ENCODE data around the gene ACSL6. TPM values are rescaled to one million over a fixed set of nuclear protein-coding genes. Genes with fewer than 3 reads are reported as not detected.

The ACSL6 gene
- total and polyA plus RNA-seq, 10 of the 15 experiments (the other 5 are each of a cell fraction or from before 2014, with no cell fraction given) = 0.06 to 0.53 TPM; not detected in 8

GRCh38 chr5:132058646-132059042, 47.2 kb upstream of the ACSL6 start (continued):
- TF ChIP-seq PBX3 (IDR thresholded peaks at IDR 0.05; ENCODE audit: insufficient replicate concordance, low read depth, low read length) = no peak

GRCh38 chr5:132057498-132058255, 46.2 kb upstream of the ACSL6 start:
- SMC1A ChIA-PET (ENCODE audit: uncharacterized antibody, unreplicated experiment) = interaction anchor here (1.0 kb wide), 1 partner anchor 38 kb away, joined by 3 read pairs; no protein-coding TSS in a partner anchor
- in situ Hi-C loops (cut with MboI) (no loop called here), intact Hi-C loops (cut with micrococcal nuclease; ENCODE audit: unreplicated experiment) (no loop called here)
- Histone ChIP-seq H3K4me3 (no peak overlapping the region), H3K79me2 (ENCODE audit: control insufficient read depth, insufficient read depth, low read length) (no peaks in the 10 kb centered on the region), H3K9ac (ENCODE audit: control insufficient read depth, insufficient read depth, low read length) (no peak overlapping the region), H4K20me1 (ENCODE audit: control insufficient read depth, insufficient read depth) (no peaks in the 10 kb centered on the region), H3K4me1 (ENCODE audit: control insufficient read depth, insufficient read depth, low read length) (no peaks in the 10 kb centered on the region), H3K4me2 (ENCODE audit: control insufficient read depth, insufficient read depth) (no peak overlapping the region), H3K9me3 (replicated peaks; ENCODE audit: control insufficient read depth, insufficient read depth, low read length) (no peaks in the 10 kb centered on the region), H3K27ac (ENCODE audit: control insufficient read depth, insufficient read depth) (no peak overlapping the region), H3K36me3 (ENCODE audit: control insufficient read depth in 2 of 2, insufficient read depth in 2 of 2, low read length in 1 of 2) (no peaks in the 10 kb centered on the region), H2AFZ (ENCODE audit: control insufficient read depth, low read depth, low read length) (no peak overlapping the region), H3K27me3 (replicated peaks in 1 of 2; ENCODE audit: control insufficient read depth in 2 of 2, insufficient read depth in 2 of 2, low read length in 1 of 2) (peaks cover 0 to 2% of the 10 kb centered on the region in 2 experiments; a peak in 3 of 4 replicates)
- POLR2A ChIA-PET = no interaction called here
- 65% methylated on average over 12 of the region's 12 CpGs for WGBS (ENCODE audit: insufficient coverage, insufficient replicate concordance, low lambda C conversion rate, missing lambda C conversion rate)
- FAIRE-seq (no peak), ATAC-seq (no peak), DNase-seq (ENCODE audit: low read depth, low spot score) (no peak)
- RAD21 ChIA-PET (ENCODE audit: unreplicated experiment) = no interaction called here
- BruUV-seq (replicated peaks) = no TSS peak
- CTCF ChIA-PET = interaction anchor here (1.1 kb wide), 1 partner anchor 49 kb away, joined by 3 read pairs; no protein-coding TSS in a partner anchor
- no peak for TF ChIP-seq TCF7 (IDR thresholded peaks at IDR 0.05; ENCODE audit: borderline replicate concordance)
- no peak for TF ChIP-seq EP300 (IDR thresholded peaks at IDR 0.05; ENCODE audit: borderline replicate concordance in 1 of 2, control insufficient read depth in 1 of 2, low read depth in 2 of 2, low read length in 2 of 2)
- TF ChIP-seq EZH2 (IDR thresholded peaks at IDR 0.05; ENCODE audit: borderline replicate concordance, control insufficient read depth, low read depth, low read length) = no peak
- TF ChIP-seq PBX3 (IDR thresholded peaks at IDR 0.05; ENCODE audit: insufficient replicate concordance, low read depth, low read length) = no peak
- TF ChIP-seq YY1 (IDR thresholded peaks at IDR 0.05; ENCODE audit: low read depth, low read length) = no peak
- no peak for TF ChIP-seq SREBF1 (IDR thresholded peaks at IDR 0.05; ENCODE audit: low read length)
- no peak for TF ChIP-seq BACH1 (IDR thresholded peaks at IDR 0.05; ENCODE audit: borderline replicate concordance)
- TF ChIP-seq ZNF207 (IDR thresholded peaks at IDR 0.05; ENCODE audit: borderline replicate concordance) = no peak
- TF ChIP-seq SIN3A (IDR thresholded peaks at IDR 0.05; ENCODE audit: low read depth, low read length) = no peak
- no peak for TF ChIP-seq FOXK2 (IDR thresholded peaks at IDR 0.05)
- TF ChIP-seq, protein P1, sequence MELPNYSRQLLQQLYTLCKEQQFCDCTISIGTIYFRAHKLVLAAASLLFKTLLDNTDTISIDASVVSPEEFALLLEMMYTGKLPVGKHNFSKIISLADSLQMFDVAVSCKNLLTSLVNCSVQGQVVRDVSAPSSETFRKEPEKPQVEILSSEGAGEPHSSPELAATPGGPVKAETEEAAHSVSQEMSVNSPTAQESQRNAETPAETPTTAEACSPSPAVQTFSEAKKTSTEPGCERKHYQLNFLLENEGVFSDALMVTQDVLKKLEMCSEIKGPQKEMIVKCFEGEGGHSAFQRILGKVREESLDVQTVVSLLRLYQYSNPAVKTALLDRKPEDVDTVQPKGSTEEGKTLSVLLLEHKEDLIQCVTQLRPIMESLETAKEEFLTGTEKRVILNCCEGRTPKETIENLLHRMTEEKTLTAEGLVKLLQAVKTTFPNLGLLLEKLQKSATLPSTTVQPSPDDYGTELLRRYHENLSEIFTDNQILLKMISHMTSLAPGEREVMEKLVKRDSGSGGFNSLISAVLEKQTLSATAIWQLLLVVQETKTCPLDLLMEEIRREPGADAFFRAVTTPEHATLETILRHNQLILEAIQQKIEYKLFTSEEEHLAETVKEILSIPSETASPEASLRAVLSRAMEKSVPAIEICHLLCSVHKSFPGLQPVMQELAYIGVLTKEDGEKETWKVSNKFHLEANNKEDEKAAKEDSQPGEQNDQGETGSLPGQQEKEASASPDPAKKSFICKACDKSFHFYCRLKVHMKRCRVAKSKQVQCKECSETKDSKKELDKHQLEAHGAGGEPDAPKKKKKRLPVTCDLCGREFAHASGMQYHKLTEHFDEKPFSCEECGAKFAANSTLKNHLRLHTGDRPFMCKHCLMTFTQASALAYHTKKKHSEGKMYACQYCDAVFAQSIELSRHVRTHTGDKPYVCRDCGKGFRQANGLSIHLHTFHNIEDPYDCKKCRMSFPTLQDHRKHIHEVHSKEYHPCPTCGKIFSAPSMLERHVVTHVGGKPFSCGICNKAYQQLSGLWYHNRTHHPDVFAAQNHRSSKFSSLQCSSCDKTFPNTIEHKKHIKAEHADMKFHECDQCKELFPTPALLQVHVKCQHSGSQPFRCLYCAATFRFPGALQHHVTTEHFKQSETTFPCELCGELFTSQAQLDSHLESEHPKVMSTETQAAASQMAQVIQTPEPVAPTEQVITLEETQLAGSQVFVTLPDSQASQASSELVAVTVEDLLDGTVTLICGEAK (IDR thresholded peaks at IDR 0.05; ENCODE audit: borderline replicate concordance) = no peak
- TF ChIP-seq ZNF622 (IDR thresholded peaks at IDR 0.05) = no peak
- TF ChIP-seq BCL11A (IDR thresholded peaks at IDR 0.05; ENCODE audit: low read depth, low read length) = no peak
- no peak for TF ChIP-seq SP1 (IDR thresholded peaks at IDR 0.05; ENCODE audit: low read depth, low read length)
- no peak for TF ChIP-seq SREBF2 (IDR thresholded peaks at IDR 0.05; ENCODE audit: low read length)
- no peak for TF ChIP-seq MEF2B (IDR thresholded peaks at IDR 0.05; ENCODE audit: partially characterized antibody, poor library complexity, severe bottlenecking)
